HepG2 (cell line): ENCODE measurements around the gene CDK13. TPM values are rescaled to one million over a fixed set of nuclear protein-coding genes. Genes with fewer than 3 reads are reported as not detected.

Source experiments
- ATAC-seq: fragments of 200-7000 bp; cut with Tn5 transposase; 3 replicates; pipeline ENCODE4 v1.9.1; 2020; ENCODE audit warnings: mild to moderate bottlenecking, moderate library complexity
- BruUV-seq: library from RNA; stranded (reverse); fragments of 400-500 nt; replicated peaks from 2 replicates; lab custom pipeline; 2021; lab: Mats Ljungman, UMichigan
- CTCF ChIA-PET: fragments of 300-600 bp; formaldehyde crosslinking; extraction: SDS; loops from one replicate; lab custom pipeline; 2021; ENCODE audit warnings: low total read pairs, inconsistent platforms, low intra/inter-chr PET ratio; lab: Yijun Ruan, JAX
- POLR2A ChIA-PET: fragments of 350-600 bp; sonication (Branson Sonifier 250); formaldehyde crosslinking; loops from one replicate; lab custom pipeline; 2020; ENCODE audit warnings: antibody characterized with exemption, inconsistent platforms; lab: Yijun Ruan, JAX
- DNase-seq: peaks from one replicate; pipeline ENCODE4 v3.0.0-alpha.2; 2015; ENCODE audit warnings: low spot score
- FAIRE-seq: peaks from 3 replicates; lab custom pipeline; 2011; peaks lifted over from hg19 to GRCh38; lab: Jason Lieb, UNC
- H2AFZ ChIP-seq: one replicate; pipeline ENCODE4 v1.6.1; 2011; ENCODE audit warnings: low read length, inconsistent platforms
- H3K27ac ChIP-seq: fragments of 300-600 bp; 3 replicates; pipeline ENCODE4 v1.8.0; 2011; ENCODE audit warnings: mixed run types, mild to moderate bottlenecking, mixed read lengths, low read length, inconsistent platforms; ENCODE audit not compliant: insufficient read depth; ENCODE audit errors: extremely low read length
- H3K27me3 ChIP-seq, 2 experiments: fragments of 200-600 bp in 1 of 2; 2 replicates in 1 of 2; 3 replicates in 1 of 2; pipeline versions ENCODE4 v1.6.0 to v1.8.0; 2011; ENCODE audit warnings: low read length in 2 of 2, mild to moderate bottlenecking in 2 of 2, moderate library complexity in 2 of 2, inconsistent platforms in 1 of 2; ENCODE audit not compliant: insufficient read depth in 2 of 2, control insufficient read depth in 1 of 2
- H3K36me3 ChIP-seq, 2 experiments: fragments of 200-600 bp in 1 of 2; replicated peaks in 1 of 2; 2 replicates in 1 of 2; 3 replicates in 1 of 2; pipeline versions ENCODE4 v1.5.1 to v1.8.0; 2011; ENCODE audit warnings: low read length in 2 of 2, inconsistent platforms in 1 of 2; ENCODE audit not compliant: insufficient read depth in 2 of 2, control insufficient read depth in 1 of 2
- H3K4me1 ChIP-seq: 2 replicates; pipeline ENCODE4 v1.5.1; 2012; ENCODE audit warnings: low read length, inconsistent platforms; ENCODE audit not compliant: insufficient read depth
- H3K4me2 ChIP-seq: 2 replicates; pipeline ENCODE4 v1.6.0; 2011; ENCODE audit warnings: low read depth, low read length, inconsistent platforms
- H3K4me3 ChIP-seq, 3 experiments: fragments of 200-600 bp in 1 of 3; sonication (generic), shearing (Covaris generic) in 1 of 3; replicated peaks in 1 of 3; 2 replicates each; pipeline ENCODE4 v1.5.1; 2011 to 2016; ENCODE audit warnings: low read length in 3 of 3, inconsistent platforms in 2 of 3, low read depth in 2 of 3, mild to moderate bottlenecking in 2 of 3, control low read depth in 1 of 3, mixed read lengths in 1 of 3; ENCODE audit not compliant: insufficient read depth in 1 of 3
- H3K79me2 ChIP-seq: one replicate; pipeline ENCODE4 v1.6.1; 2011; ENCODE audit warnings: low read length, inconsistent platforms; ENCODE audit not compliant: insufficient read depth
- H3K9ac ChIP-seq: 2 replicates; pipeline ENCODE4 v1.6.0; 2011; ENCODE audit warnings: mild to moderate bottlenecking, low read depth, low read length, inconsistent platforms; ENCODE audit not compliant: insufficient read depth
- H3K9me3 ChIP-seq: 2 replicates; pipeline ENCODE4 v1.5.1; 2012; ENCODE audit warnings: mild to moderate bottlenecking, low read length
- H4K20me1 ChIP-seq: 2 replicates; pipeline ENCODE4 v1.6.0; 2011; ENCODE audit warnings: inconsistent platforms, mild to moderate bottlenecking, low read length, moderate library complexity; ENCODE audit not compliant: insufficient read depth
- KDM5B ChIP-seq: sonication (generic); formaldehyde crosslinking; IDR thresholded peaks from 2 replicates; pipeline ENCODE4 v1.4.0; 2020; ENCODE audit warnings: missing genetic modification reagents, mild to moderate bottlenecking, borderline replicate concordance
- NRL ChIP-seq: sonication (generic); formaldehyde crosslinking; IDR thresholded peaks from 2 replicates; pipeline ENCODE4 v1.5.0; 2020; ENCODE audit warnings: missing genetic modification reagents, mild to moderate bottlenecking, moderate library complexity, borderline replicate concordance
- PRPF4 ChIP-seq: fragments of 200-400 bp; formaldehyde crosslinking; IDR thresholded peaks from 2 replicates; pipeline ENCODE4 v1.6.1; 2016; ENCODE audit warnings: low read length, low read depth; ENCODE audit not compliant: poor library complexity, severe bottlenecking
- RAD51 ChIP-seq: fragments of 450-650 bp; IDR thresholded peaks from 2 replicates; pipeline ENCODE4 v1.6.1; 2016; ENCODE audit warnings: borderline replicate concordance
- RFX3 ChIP-seq: IDR thresholded peaks from 2 replicates; pipeline ENCODE4 v1.6.1; 2016; ENCODE audit warnings: missing biosample characterization, missing genetic modification reagents
- SIN3A ChIP-seq: IDR thresholded peaks from 2 replicates; pipeline ENCODE4 v1.6.1; 2011; ENCODE audit warnings: low read depth, mild to moderate bottlenecking, control low read depth, low read length, borderline replicate concordance
- YY1 ChIP-seq: IDR thresholded peaks from 2 replicates; pipeline ENCODE4 v1.6.1; 2011; ENCODE audit warnings: low read length, low read depth, moderate library complexity, mild to moderate bottlenecking; ENCODE audit not compliant: insufficient read depth, insufficient replicate concordance
- ZNF12 ChIP-seq: sonication (generic); formaldehyde crosslinking; IDR thresholded peaks from 2 replicates; pipeline ENCODE4 v1.5.0; 2020; ENCODE audit warnings: missing genetic modification reagents
- ZNF121 ChIP-seq: sonication (generic); formaldehyde crosslinking; IDR thresholded peaks from 2 replicates; pipeline ENCODE4 v1.5.0; 2020; ENCODE audit warnings: mild to moderate bottlenecking, missing genetic modification reagents
- ZNF337 ChIP-seq: sonication (generic); formaldehyde crosslinking; IDR thresholded peaks from 2 replicates; pipeline ENCODE4 v1.5.1; 2020; ENCODE audit warnings: missing genetic modification reagents, low read depth, mild to moderate bottlenecking, borderline replicate concordance
- ZNF563 ChIP-seq: sonication (generic); formaldehyde crosslinking; IDR thresholded peaks from 2 replicates; pipeline ENCODE4 v1.8.0; 2022; ENCODE audit warnings: mild to moderate bottlenecking, moderate library complexity, missing genetic modification reagents
- ZNF703 ChIP-seq: sonication (generic); formaldehyde crosslinking; IDR thresholded peaks from 2 replicates; pipeline ENCODE4 v1.5.1; 2020; ENCODE audit warnings: missing genetic modification reagents, mild to moderate bottlenecking, moderate library complexity, borderline replicate concordance
- ZNF878 ChIP-seq: sonication (generic); formaldehyde crosslinking; IDR thresholded peaks from 2 replicates; pipeline ENCODE4 v1.8.1; 2023; ENCODE audit warnings: mild to moderate bottlenecking, missing genetic modification reagents, moderate library complexity
- WGBS: methylation state at CpG from one replicate; pipeline ENCODE4 v1.1.6; 2017; ENCODE audit warnings: low lambda C conversion rate; 5-methylcytosine and 5-hydroxymethylcytosine counted together
- in situ Hi-C: cut with HindIII; loops from 2 replicates; pipeline ENCODE4 v1.10.0; 2017; ENCODE audit warnings: low pct_unique_long_range_greater_than_20kb; ENCODE audit not compliant: extremely low pct_ligation_motif_present
- intact Hi-C: fragments of 100-400 bp; cut with micrococcal nuclease; formaldehyde crosslinking; loops from one replicate; pipeline ENCODE4 v1.10.0; 2022; ENCODE audit not compliant: unreplicated experiment
- polyA plus RNA-seq, 8 experiments: library from polyadenylated mRNA; depleted of rRNA in 3 of 8; stranded (reverse) in 7 of 8; unstranded in 1 of 8; fragments of >200 nt; fragmentation: Illumina TruSeq in 4 of 8; extraction: Trizol in 4 of 8; gene quantifications; 2 replicates each; pipeline versions ENCODE4 v1.2.1 to v1.2.3, GENCODE V29; 2011 to 2016; ENCODE audit warnings: low read depth in 4 of 8, missing spikeins in 1 of 8, mixed read lengths in 1 of 8; ENCODE audit not compliant: insufficient read depth in 1 of 8
- total RNA-seq, 5 experiments: library from RNA; depleted of rRNA; stranded (reverse); fragments of >200 nt; fragmentation: Illumina TruSeq; extraction: Trizol; gene quantifications; 2 replicates each; pipeline ENCODE4 v1.2.3, GENCODE V29; 2016; ENCODE audit warnings: low read depth in 1 of 5
- TF ChIP-seq, protein P1 (sequence below): sonication (generic); formaldehyde crosslinking; IDR thresholded peaks from 2 replicates; pipeline ENCODE4 v1.4.0; 2020; ENCODE audit warnings: missing genetic modification reagents

The CDK13 gene
- total and polyA plus RNA-seq, 2 of the 13 experiments (the other 11 are each of a cell fraction or from before 2014, with no cell fraction given): 21.0 to 40.9 TPM

DNA sequence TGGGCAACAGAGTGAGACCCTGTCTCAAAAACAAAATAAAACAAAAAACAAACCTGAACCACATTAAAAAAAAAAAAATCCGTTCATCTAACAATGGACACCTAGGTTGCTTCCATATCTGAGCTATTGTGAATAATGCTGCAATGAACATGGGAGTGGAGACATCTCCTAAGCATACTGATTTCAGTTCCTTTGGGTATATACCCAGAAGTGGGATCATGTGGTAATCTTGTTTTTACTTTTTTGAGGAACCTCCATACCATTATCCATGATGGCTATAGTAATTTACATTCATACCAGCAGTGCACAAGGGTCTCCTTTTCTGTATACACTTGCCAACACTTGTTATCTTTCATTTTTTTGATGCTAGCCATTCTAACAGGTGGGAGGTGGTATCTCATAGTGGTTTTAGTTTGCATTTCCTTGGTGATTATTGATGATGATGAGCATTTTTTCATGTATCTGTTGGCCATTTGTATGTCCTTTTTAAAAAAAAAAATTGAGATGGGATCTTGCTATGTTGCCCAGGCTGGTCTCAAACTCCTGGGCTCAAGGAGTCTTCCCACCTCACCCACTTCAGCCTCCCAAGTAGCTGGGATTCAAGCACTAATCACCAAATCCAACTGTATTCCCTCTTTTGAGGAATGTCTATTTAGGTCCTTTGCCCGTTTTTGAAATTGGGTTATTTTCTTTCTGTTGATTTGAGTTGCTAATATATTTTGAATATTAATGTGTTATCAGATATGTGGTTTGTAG is 17.5 kb downstream of the CDK13 start:
- peaks cover 69% of the 10 kb centered on the region for H3K79me2 ChIP-seq
- 94% methylated on average over 2 of the region's 2 CpGs for WGBS
- H3K27me3 ChIP-seq: no peaks in the 10 kb centered on the region
- ATAC-seq (no peak), FAIRE-seq (no peak), DNase-seq (no peak)
- H3K4me3 ChIP-seq: no peak overlapping the region
- H3K27ac ChIP-seq: no peak overlapping the region
- TF ChIP-seq ZNF121 (CRISPR knock-in tag) (peak; percentile 67), ZNF563 (CRISPR knock-in tag) (no peak)
- POLR2A ChIA-PET: no interaction called here
- H3K9me3 ChIP-seq: no peaks in the 10 kb centered on the region
- no peak overlapping the region for H3K4me2 ChIP-seq
- H2AFZ ChIP-seq: no peak overlapping the region
- BruUV-seq: no TSS peak
- CTCF ChIA-PET: no interaction called here
- H3K4me1 ChIP-seq: no peaks in the 10 kb centered on the region
- in situ Hi-C loops: no loop called here
- peaks cover 3% of the 10 kb centered on the region for H4K20me1 ChIP-seq
- H3K36me3 ChIP-seq: no peaks in the 10 kb centered on the region
- H3K9ac ChIP-seq: no peak overlapping the region
- intact Hi-C loops: no loop called here

DNA sequence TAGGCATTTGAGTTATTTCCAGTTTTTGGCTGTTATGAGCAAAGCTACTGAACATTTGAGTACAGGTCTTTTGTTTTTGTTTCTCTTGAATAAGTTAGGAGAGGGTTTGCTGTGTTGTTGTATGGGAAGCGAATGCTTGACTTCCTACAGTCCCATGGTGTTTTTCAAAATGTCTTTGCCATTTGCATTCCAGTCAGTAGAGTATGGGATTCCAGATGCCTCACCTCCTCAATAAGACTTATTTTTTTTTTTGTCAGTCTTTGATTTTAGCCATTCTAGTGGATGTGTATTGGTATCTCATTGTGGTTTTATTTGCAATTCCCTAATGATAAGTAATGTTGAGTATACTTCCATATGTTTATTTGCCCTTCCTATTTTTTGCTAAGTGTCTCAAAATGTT is 19.4 kb downstream of the CDK13 start:
- DNase-seq (no peak), ATAC-seq (no peak), FAIRE-seq (no peak)
- Histone ChIP-seq H3K9me3 (no peaks in the 10 kb centered on the region), H3K9ac (no peak overlapping the region), H4K20me1 (peaks cover 3% of the 10 kb centered on the region), H3K4me2 (no peak overlapping the region), H3K4me3 (no peak overlapping the region), H3K27ac (no peak overlapping the region), H3K79me2 (peaks cover 82% of the 10 kb centered on the region), H3K4me1 (no peaks in the 10 kb centered on the region), H2AFZ (no peak overlapping the region), H3K27me3 (no peaks in the 10 kb centered on the region), H3K36me3 (no peaks in the 10 kb centered on the region)
- 100% methylated on average over 1 of the region's 1 CpG for WGBS
- intact Hi-C loops (no loop called here), in situ Hi-C loops (no loop called here)
- TF ChIP-seq ZNF703 (CRISPR knock-in tag): no peak
- no peak for TF ChIP-seq NRL (CRISPR knock-in tag)
- no peak for TF ChIP-seq SIN3A
- TF ChIP-seq, protein P1, sequence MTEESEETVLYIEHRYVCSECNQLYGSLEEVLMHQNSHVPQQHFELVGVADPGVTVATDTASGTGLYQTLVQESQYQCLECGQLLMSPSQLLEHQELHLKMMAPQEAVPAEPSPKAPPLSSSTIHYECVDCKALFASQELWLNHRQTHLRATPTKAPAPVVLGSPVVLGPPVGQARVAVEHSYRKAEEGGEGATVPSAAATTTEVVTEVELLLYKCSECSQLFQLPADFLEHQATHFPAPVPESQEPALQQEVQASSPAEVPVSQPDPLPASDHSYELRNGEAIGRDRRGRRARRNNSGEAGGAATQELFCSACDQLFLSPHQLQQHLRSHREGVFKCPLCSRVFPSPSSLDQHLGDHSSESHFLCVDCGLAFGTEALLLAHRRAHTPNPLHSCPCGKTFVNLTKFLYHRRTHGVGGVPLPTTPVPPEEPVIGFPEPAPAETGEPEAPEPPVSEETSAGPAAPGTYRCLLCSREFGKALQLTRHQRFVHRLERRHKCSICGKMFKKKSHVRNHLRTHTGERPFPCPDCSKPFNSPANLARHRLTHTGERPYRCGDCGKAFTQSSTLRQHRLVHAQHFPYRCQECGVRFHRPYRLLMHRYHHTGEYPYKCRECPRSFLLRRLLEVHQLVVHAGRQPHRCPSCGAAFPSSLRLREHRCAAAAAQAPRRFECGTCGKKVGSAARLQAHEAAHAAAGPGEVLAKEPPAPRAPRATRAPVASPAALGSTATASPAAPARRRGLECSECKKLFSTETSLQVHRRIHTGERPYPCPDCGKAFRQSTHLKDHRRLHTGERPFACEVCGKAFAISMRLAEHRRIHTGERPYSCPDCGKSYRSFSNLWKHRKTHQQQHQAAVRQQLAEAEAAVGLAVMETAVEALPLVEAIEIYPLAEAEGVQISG (CRISPR knock-in tag): no peak
- no peak for TF ChIP-seq KDM5B
- TF ChIP-seq PRPF4: no peak
- TF ChIP-seq RFX3 (CRISPR knock-in tag): no peak
- no peak for TF ChIP-seq ZNF12
- no peak for TF ChIP-seq ZNF337 (CRISPR knock-in tag)
- TF ChIP-seq ZNF878 (CRISPR knock-in tag): no peak
- no peak for TF ChIP-seq RAD51
- no peak for TF ChIP-seq YY1
- ChIA-PET CTCF (no interaction called here), POLR2A (no interaction called here)
- no TSS peak for BruUV-seq
